ENCODE results near the gene LLGL1. TPM values are rescaled to one million over a fixed set of nuclear protein-coding genes. Genes with fewer than 3 reads are reported as not detected.

The LLGL1 gene
- total RNA-seq = 10 to 100 TPM; 24.3 to 26.3 TPM
- 1.5 TPM for polyA plus RNA-seq

- Histone ChIP-seq H3K27ac (ENCODE audit: low read depth, low read length) (peak within 1 kb of the TSS; percentile 38), H3K9me3 (ENCODE audit: low read length) (no peaks in the 10 kb centered on the region), H3K36me3 (ENCODE audit: insufficient read depth, low read length) (no peaks in the 10 kb centered on the region), H3K4me1 (ENCODE audit: insufficient read depth, low read length) (peaks cover 18% of the 10 kb centered on the region), H3K4me3 (ENCODE audit: low read length) (peak within 1 kb of the TSS; percentile 72), H3K27me3 (ENCODE audit: insufficient read depth, low read length, poor library complexity, severe bottlenecking) (no peaks in the 10 kb centered on the region)
- Mint-ChIP-seq H3K9me3 (no peaks in the 10 kb centered on the region), H3K36me3 (peaks cover 0 to 4% (median 0%) of the 10 kb centered on the region in 3 donors), H3K27me3 (no peaks in the 10 kb centered on the region), H3K27ac (peak within 1 kb of the TSS; percentile 57 to 99 (median 93)), H3K4me3 (peak within 1 kb of the TSS; percentile 95 to 100 (median 97)), H3K4me1 (peaks cover 22 to 42% (median 27%) of the 10 kb centered on the region in 3 donors)
- peak; percentile 95 to 96 (median 96) for DNase-seq
- ChIA-PET CTCF (interaction anchor here (1.5 kb wide), 1 partner anchor 10 kb away, joined by 4 read pairs; no protein-coding TSS in a partner anchor), POLR2A (interaction anchor here (0.9 to 1.2 kb wide), 3 partner anchors 22 to 42 kb away, joined by 3 to 4 read pairs (median 3); partner anchors contain the start of gene ALKBH5)
These were observed at the start of gene LLGL1 for GRCh38 chr17:18225121-18225641. Gene LLGL1, plus strand, starts transcription at chr17:18225635. Its CDS starts 48 bp downstream, at chr17:18225683.

- POLR2A ChIA-PET = no interaction called here
- Histone ChIP-seq H3K4me3 (ENCODE audit: low read length) (no peak overlapping the region), H3K4me1 (ENCODE audit: insufficient read depth, low read length) (no peaks in the 10 kb centered on the region), H3K27me3 (ENCODE audit: insufficient read depth, low read length, poor library complexity, severe bottlenecking) (no peaks in the 10 kb centered on the region), H3K9me3 (ENCODE audit: low read length) (no peaks in the 10 kb centered on the region), H3K27ac (ENCODE audit: low read depth, low read length) (no peak overlapping the region), H3K36me3 (ENCODE audit: insufficient read depth, low read length) (no peaks in the 10 kb centered on the region)
- Mint-ChIP-seq H3K27me3 (no peaks in the 10 kb centered on the region), H3K27ac (peak overlapping the region in 1 of 8 donors; percentile 18), H3K4me1 (no peaks in the 10 kb centered on the region), H3K9me3 (no peaks in the 10 kb centered on the region), H3K36me3 (no peaks in the 10 kb centered on the region), H3K4me3 (no peak overlapping the region)
- CTCF ChIA-PET = no interaction called here
- no peak for DNase-seq
These were observed 49.3 kb upstream of the LLGL1 start for GRCh38 chr17:18176176-18176575.

- H3K36me3 Mint-ChIP-seq = no peaks in the 10 kb centered on the region
- POLR2A ChIA-PET = no interaction called here
- CTCF ChIA-PET = no interaction called here
- peaks cover 4% of the 10 kb centered on the region for H3K4me1 ChIP-seq (ENCODE audit: insufficient read depth, low read length)
- H3K36me3 ChIP-seq (ENCODE audit: insufficient read depth, low read length) = no peaks in the 10 kb centered on the region
- H3K27me3 Mint-ChIP-seq = no peaks in the 10 kb centered on the region
- no peak for DNase-seq
- H3K9me3 Mint-ChIP-seq = no peaks in the 10 kb centered on the region
- H3K27ac ChIP-seq (ENCODE audit: low read depth, low read length) = no peak overlapping the region
- H3K9me3 ChIP-seq (ENCODE audit: low read length) = no peaks in the 10 kb centered on the region
- peaks cover 0 to 7% (median 3%) of the 10 kb centered on the region in 3 donors for H3K4me1 Mint-ChIP-seq
- no peak overlapping the region for H3K4me3 Mint-ChIP-seq
- H3K27me3 ChIP-seq (ENCODE audit: insufficient read depth, low read length, poor library complexity, severe bottlenecking) = no peaks in the 10 kb centered on the region
- H3K4me3 ChIP-seq (ENCODE audit: low read length) = no peak overlapping the region
- no peak overlapping the region for H3K27ac Mint-ChIP-seq
These were observed 48.3 kb upstream of the LLGL1 start for GRCh38 chr17:18177133-18177532.

- ChIA-PET POLR2A (no interaction called here), CTCF (no interaction called here)
- H3K9me3 Mint-ChIP-seq = no peaks in the 10 kb centered on the region
These were observed 47.7 kb upstream of the LLGL1 start for GRCh38 chr17:18177722-18178121.

GRCh38 chr17:18179196-18179595, 46.2 kb upstream of the LLGL1 start:
- Histone ChIP-seq H3K9me3 (ENCODE audit: low read length) (no peaks in the 10 kb centered on the region), H3K36me3 (ENCODE audit: insufficient read depth, low read length) (no peaks in the 10 kb centered on the region), H3K27me3 (ENCODE audit: insufficient read depth, low read length, poor library complexity, severe bottlenecking) (no peaks in the 10 kb centered on the region), H3K4me1 (ENCODE audit: insufficient read depth, low read length) (peaks cover 10% of the 10 kb centered on the region), H3K4me3 (ENCODE audit: low read length) (no peak overlapping the region), H3K27ac (ENCODE audit: low read depth, low read length) (no peak overlapping the region)
- ChIA-PET POLR2A (no interaction called here), CTCF (no interaction called here)
- Mint-ChIP-seq H3K4me3 (peak overlapping the region in 2 of 7 donors; percentile 25 to 67), H3K27ac (peak overlapping the region in 2 of 8 donors; percentile 18 to 43), H3K9me3 (no peaks in the 10 kb centered on the region), H3K4me1 (peaks cover 2 to 11% (median 6%) of the 10 kb centered on the region in 3 donors), H3K27me3 (no peaks in the 10 kb centered on the region), H3K36me3 (peaks cover 0 to 6% (median 0%) of the 10 kb centered on the region in 3 donors)
- DNase-seq = no peak

More at GRCh38 chr17:18177722-18178121, 47.7 kb upstream of the LLGL1 start:
- H3K36me3 Mint-ChIP-seq = no peaks in the 10 kb centered on the region
- no peaks in the 10 kb centered on the region for H3K9me3 ChIP-seq (ENCODE audit: low read length)
- no peaks in the 10 kb centered on the region for H3K27me3 ChIP-seq (ENCODE audit: insufficient read depth, low read length, poor library complexity, severe bottlenecking)
- no peak overlapping the region for H3K27ac ChIP-seq (ENCODE audit: low read depth, low read length)
- peaks cover 1 to 11% (median 6%) of the 10 kb centered on the region in 3 donors for H3K4me1 Mint-ChIP-seq
- H3K27ac Mint-ChIP-seq = no peak overlapping the region
- H3K27me3 Mint-ChIP-seq = no peaks in the 10 kb centered on the region
- no peaks in the 10 kb centered on the region for H3K36me3 ChIP-seq (ENCODE audit: insufficient read depth, low read length)
- no peak for DNase-seq
- peaks cover 10% of the 10 kb centered on the region for H3K4me1 ChIP-seq (ENCODE audit: insufficient read depth, low read length)
- H3K4me3 ChIP-seq (ENCODE audit: low read length) = no peak overlapping the region
- no peak overlapping the region for H3K4me3 Mint-ChIP-seq

GRCh38 chr17:18179804-18180203, 45.6 kb upstream of the LLGL1 start:
- Mint-ChIP-seq H3K27ac (peak overlapping the region in 2 of 8 donors; percentile 18 to 55), H3K9me3 (no peaks in the 10 kb centered on the region), H3K4me3 (peak overlapping the region in 2 of 7 donors; percentile 32 to 67), H3K36me3 (peaks cover 0 to 12% (median under 1%) of the 10 kb centered on the region in 3 donors), H3K27me3 (peaks cover 0 to under 1% of the 10 kb centered on the region in 2 donors), H3K4me1 (peaks cover 4 to 12% (median 11%) of the 10 kb centered on the region in 3 donors)
- peaks cover 10% of the 10 kb centered on the region for H3K4me1 ChIP-seq (ENCODE audit: insufficient read depth, low read length)
- H3K4me3 ChIP-seq (ENCODE audit: low read length) = no peak overlapping the region
- no peaks in the 10 kb centered on the region for H3K27me3 ChIP-seq (ENCODE audit: insufficient read depth, low read length, poor library complexity, severe bottlenecking)
- H3K27ac ChIP-seq (ENCODE audit: low read depth, low read length) = no peak overlapping the region
- no peaks in the 10 kb centered on the region for H3K9me3 ChIP-seq (ENCODE audit: low read length)
- no peak for DNase-seq
- no peaks in the 10 kb centered on the region for H3K36me3 ChIP-seq (ENCODE audit: insufficient read depth, low read length)
- ChIA-PET CTCF (no interaction called here), POLR2A (interaction anchor here (0.5 kb wide), 1 partner anchor 10 kb away, joined by 4 read pairs; no protein-coding TSS in a partner anchor)

GRCh38 chr17:18181358-18181757, 44.1 kb upstream of the LLGL1 start:
- Mint-ChIP-seq H3K4me3 (peak overlapping the region in 5 of 7 donors; percentile 94 to 98 (median 95)), H3K27ac (peak overlapping the region; percentile 97 to 100 (median 99)), H3K27me3 (peaks cover 0 to 1% of the 10 kb centered on the region in 2 donors), H3K9me3 (no peaks in the 10 kb centered on the region), H3K36me3 (peaks cover 0 to 22% (median 5%) of the 10 kb centered on the region in 3 donors), H3K4me1 (peaks cover 20 to 27% (median 25%) of the 10 kb centered on the region in 3 donors)
- H3K4me1 ChIP-seq (ENCODE audit: insufficient read depth, low read length) = peaks cover 26% of the 10 kb centered on the region
- H3K9me3 ChIP-seq (ENCODE audit: low read length) = no peaks in the 10 kb centered on the region
- ChIA-PET CTCF (interaction anchor here (1.5 kb wide), 1 partner anchor 11 kb away, joined by 4 read pairs; no protein-coding TSS in a partner anchor), POLR2A (interaction anchor here (0.6 kb wide), 1 partner anchor 426 kb away, joined by 3 read pairs; no protein-coding TSS in a partner anchor)
- DNase-seq = no peak
- no peaks in the 10 kb centered on the region for H3K27me3 ChIP-seq (ENCODE audit: insufficient read depth, low read length, poor library complexity, severe bottlenecking)
- H3K36me3 ChIP-seq (ENCODE audit: insufficient read depth, low read length) = no peaks in the 10 kb centered on the region
- H3K4me3 ChIP-seq (ENCODE audit: low read length) = no peak overlapping the region
- peak overlapping the region; percentile 97 for H3K27ac ChIP-seq (ENCODE audit: low read depth, low read length)

All from CD8-positive, alpha-beta memory T cell (primary cell).